SW 1271 (cell line): ENCODE measurements around the gene SC5D.

Source experiments
- DNase-seq, 2 experiments: peaks; one replicate each; lab custom pipeline; 2025; lab: John Stamatoyannopoulos, UW

The SC5D gene

GRCh38 chr11:121292495-121293287, at the start of gene SC5D:
SC5D (plus strand) TSS chr11:121292771; CDS start chr11:121303376, 10,605 bp downstream.
- DNase-seq, result peak; percentile 76 to 86

GRCh38 chr11:121244884-121245283, 47.7 kb upstream of the SC5D start:
- DNase-seq, result no peak

- DNase-seq, result no peak
Observed at GRCh38 chr11:121246021-121246768, 46.4 kb upstream of the SC5D start.

GRCh38 chr11:121246769-121247035, 45.9 kb upstream of the SC5D start:
- DNase-seq, result no peak

- DNase-seq, result no peak
Observed at GRCh38 chr11:121248496-121248895, 44.1 kb upstream of the SC5D start.

GRCh38 chr11:121249039-121249663, 43.4 kb upstream of the SC5D start:
- DNase-seq, result peak in 1 of 2 experiments; percentile 35

GRCh38 chr11:121250843-121251242, 41.7 kb upstream of the SC5D start:
- no peak for DNase-seq

GRCh38 chr11:121253951-121254350, 38.6 kb upstream of the SC5D start:
- no peak for DNase-seq

GRCh38 chr11:121254756-121255155, 37.8 kb upstream of the SC5D start:
- DNase-seq, result no peak

GRCh38 chr11:121255473-121256125, 37.0 kb upstream of the SC5D start:
- no peak for DNase-seq

- DNase-seq, result no peak
Observed at GRCh38 chr11:121257289-121257688, 35.3 kb upstream of the SC5D start.

- no peak for DNase-seq
Observed at GRCh38 chr11:121257976-121258375, 34.6 kb upstream of the SC5D start.

GRCh38 chr11:121265586-121265985, 27.0 kb upstream of the SC5D start:
- DNase-seq, result no peak

GRCh38 chr11:121268581-121268980, 24.0 kb upstream of the SC5D start:
- DNase-seq, result no peak

GRCh38 chr11:121270001-121270678, 22.4 kb upstream of the SC5D start:
- DNase-seq, result no peak

GRCh38 chr11:121274332-121274991, 18.1 kb upstream of the SC5D start:
- DNase-seq, result no peak

- DNase-seq, result no peak
Observed at GRCh38 chr11:121281698-121282097, 10.9 kb upstream of the SC5D start.

GRCh38 chr11:121282386-121282785, 10.2 kb upstream of the SC5D start:
- no peak for DNase-seq

- no peak for DNase-seq
Observed at GRCh38 chr11:121282886-121283502, 9.6 kb upstream of the SC5D start.

- DNase-seq, result no peak
Observed at GRCh38 chr11:121291319-121291718, 1.3 kb upstream of the SC5D start.

- DNase-seq, result no peak
Observed at GRCh38 chr11:121291896-121292494, 576 bp upstream of the SC5D start.
